B cell (primary cell): ENCODE data around the gene REV1. TPM values are rescaled to one million over a fixed set of nuclear protein-coding genes. Genes with fewer than 3 reads are reported as not detected.
"Not testable (repeated sequence)": the region's sequence is repeated elsewhere in the genome, so short reads cannot be mapped to it uniquely, and the experiment has no call there.

ENCODE experiments used
- ATAC-seq: fragments of 200-7000 bp; cut with Tn5 transposase; one replicate; pipeline ENCODE4 v1.10.0; 2021; ENCODE audit warnings: low read depth, mild to moderate bottlenecking, moderate number of reproducible peaks, moderate library complexity
- CTCF ChIA-PET: fragments of 350-600 bp; sonication (Branson Sonifier 250); formaldehyde crosslinking; loops from one replicate; lab custom pipeline; 2021; ENCODE audit warnings: antibody characterized with exemption, inconsistent platforms; lab: Charles Lee
- POLR2A ChIA-PET: fragments of 350-600 bp; sonication (Branson Sonifier 250); formaldehyde crosslinking; loops from one replicate; lab custom pipeline; 2021; ENCODE audit warnings: antibody characterized with exemption; lab: Charles Lee
- DNase-seq: peaks from one replicate; pipeline ENCODE4 v3.0.0; 2013
- H2AFZ ChIP-seq: 2 replicates; pipeline ENCODE4 v1.6.1; 2012; ENCODE audit warnings: mild to moderate bottlenecking, low read depth, low read length; ENCODE audit not compliant: insufficient read depth, poor library complexity, severe bottlenecking
- H3K27ac ChIP-seq, 2 donors: 1 replicate in 1 of 2; 2 replicates in 1 of 2; pipeline ENCODE4 v1.5.1; 2012 to 2013; ENCODE audit warnings: low read length in 2 of 2, mild to moderate bottlenecking in 2 of 2, moderate library complexity in 1 of 2
- H3K27me3 ChIP-seq, 4 experiments: fragments of 200-600 bp in 1 of 4; sonication (generic) in 1 of 4; replicated peaks in 1 of 4; 1 replicate in 2 of 4; 2 replicates in 2 of 4; pipeline versions ENCODE4 v1.6.1 to v1.7.0; 2013 to 2016; ENCODE audit warnings: low read length in 3 of 4, mild to moderate bottlenecking in 2 of 4, mixed read lengths in 1 of 4, moderate library complexity in 1 of 4; ENCODE audit not compliant: insufficient read depth in 4 of 4, control insufficient read depth in 3 of 4; ENCODE audit errors: control extremely low read depth in 1 of 4
- H3K36me3 ChIP-seq, 2 experiments: replicated peaks in 1 of 2; 1 replicate in 1 of 2; 2 replicates in 1 of 2; pipeline versions ENCODE4 v1.6.1 to v1.7.1; 2013; ENCODE audit warnings: low read length in 1 of 2; ENCODE audit not compliant: insufficient read depth in 2 of 2, control insufficient read depth in 1 of 2; ENCODE audit errors: control extremely low read depth in 1 of 2, extremely low read depth in 1 of 2
- H3K4me1 ChIP-seq, 2 donors: fragments of 200-600 bp in 1 of 2; sonication (generic) in 1 of 2; 1 replicate in 1 of 2; 2 replicates in 1 of 2; pipeline versions ENCODE4 v1.5.1 to v1.6.1; 2013 to 2017; ENCODE audit warnings: low read length in 2 of 2; ENCODE audit not compliant: control insufficient read depth in 2 of 2, insufficient read depth in 2 of 2
- H3K4me2 ChIP-seq: replicated peaks from 2 replicates; pipeline ENCODE3; 2012; ENCODE audit warnings: mild to moderate bottlenecking, low read depth, low read length; ENCODE audit not compliant: poor library complexity, severe bottlenecking
- H3K4me3 ChIP-seq, 5 experiments: fragments of 200-600 bp in 1 of 5; sonication (generic) in 1 of 5; 1 replicate in 3 of 5; 2 replicates in 2 of 5; pipeline versions ENCODE4 v1.5.1 to v1.7.0; 2011 to 2016; ENCODE audit warnings: low read length in 4 of 5, mild to moderate bottlenecking in 4 of 5, low read depth in 2 of 5, control low read depth in 1 of 5, moderate library complexity in 1 of 5; ENCODE audit not compliant: insufficient read depth in 1 of 5; ENCODE audit errors: control extremely low read depth in 1 of 5, extremely low read depth in 1 of 5
- H3K79me2 ChIP-seq: fragments of 200-600 bp; sonication (generic); one replicate; pipeline ENCODE4 v1.6.0; 2016; ENCODE audit warnings: low read length; ENCODE audit not compliant: control insufficient read depth, insufficient read depth
- H3K9ac ChIP-seq: fragments of 200-600 bp; sonication (generic); 2 replicates; pipeline ENCODE4 v1.6.1; 2017; ENCODE audit warnings: mild to moderate bottlenecking, low read length, moderate library complexity
- H3K9me3 ChIP-seq, 3 donors: one replicate each; pipeline versions ENCODE4 v1.6.1 to v1.7.1; 2013; ENCODE audit warnings: low read length in 2 of 3; ENCODE audit not compliant: control insufficient read depth in 2 of 3, insufficient read depth in 1 of 3; ENCODE audit errors: control extremely low read depth in 1 of 3
- H4K20me1 ChIP-seq: 2 replicates; pipeline ENCODE4 v1.6.0; 2012; ENCODE audit warnings: mild to moderate bottlenecking, low read length; ENCODE audit not compliant: insufficient read depth, control insufficient read depth, poor library complexity, severe bottlenecking
- H3K27ac Mint-ChIP-seq: one replicate; pipeline ENCODE4 v1.8.0; 2021; ENCODE audit warnings: mixed read lengths
- H3K27me3 Mint-ChIP-seq: one replicate; pipeline ENCODE4 v1.8.0; 2021; ENCODE audit warnings: mixed read lengths
- H3K4me1 Mint-ChIP-seq: one replicate; pipeline ENCODE4 v1.8.0; 2021; ENCODE audit warnings: mixed read lengths
- H3K4me3 Mint-ChIP-seq: one replicate; pipeline ENCODE4 v1.8.0; 2021; ENCODE audit warnings: mixed read lengths
- H3K9me3 Mint-ChIP-seq: one replicate; pipeline ENCODE4 v1.8.0; 2022; ENCODE audit warnings: mixed read lengths; ENCODE audit not compliant: insufficient read depth
- CTCF ChIP-seq: fragments of 200-600 bp; IDR thresholded peaks from one replicate; pipeline ENCODE4 v1.8.0; 2022; ENCODE audit warnings: antibody characterized with exemption, mild to moderate bottlenecking
- EZH2 ChIP-seq: IDR thresholded peaks from 2 replicates; pipeline ENCODE4 v1.6.1; 2012; ENCODE audit warnings: borderline replicate concordance, low read depth, mild to moderate bottlenecking, moderate library complexity, low read length; ENCODE audit not compliant: insufficient read depth, poor library complexity, severe bottlenecking
- WGBS: methylation state at CpG from one replicate; pipeline ENCODE4 v1.1.5; 2013; ENCODE audit warnings: missing lambda C conversion rate; ENCODE audit not compliant: insufficient coverage; 5-methylcytosine and 5-hydroxymethylcytosine counted together
- intact Hi-C: fragments of 100-400 bp; cut with micrococcal nuclease; formaldehyde crosslinking; loops from one replicate; pipeline ENCODE4 v1.10.0; 2022
- polyA plus RNA-seq: library from polyadenylated mRNA; depleted of rRNA; stranded (reverse); fragments of >200 nt; gene quantifications from 2 replicates; pipeline ENCODE4 v1.2.3, GENCODE V29; 2012
- total RNA-seq, 2 donors: library from RNA; stranded (reverse); fragments of 120-200 nt in 1 of 2; gene quantifications; 1 replicate in 1 of 2; 2 replicates in 1 of 2; pipeline versions ENCODE4 v1.2.3 to v1.2.4, GENCODE V29; 2013 to 2022

REV1 gene
- total and polyA plus RNA-seq, 2 donors (not counting 1 experiment from before 2014, with no cell fraction given), result 25.4 to 70.5 TPM

GRCh38 chr2:99504844-99505584 is 15.2 kb upstream of the REV1 start:
- peaks cover 3 to 10% of the 10 kb centered on the region in 2 donors for H3K4me1 ChIP-seq
- ATAC-seq (no peak), DNase-seq (no peak)
- Mint-ChIP-seq H3K9me3 (no peaks in the 10 kb centered on the region), H3K27me3 (peaks cover 7% of the 10 kb centered on the region), H3K27ac (no peak overlapping the region), H3K4me1 (peaks cover 19% of the 10 kb centered on the region), H3K4me3 (peak overlapping the region; percentile 32)
- WGBS, result no CpG with 5 or more reads among the region's 4 CpGs
- no peaks in the 10 kb centered on the region for H4K20me1 ChIP-seq
- H3K9ac ChIP-seq, result no peak overlapping the region
- peaks cover 0 to 1% (median under 1%) of the 10 kb centered on the region in 4 experiments for H3K27me3 ChIP-seq
- ChIA-PET POLR2A (no interaction called here), CTCF (no interaction called here)
- peak overlapping the region; percentile 29 for H2AFZ ChIP-seq
- H3K9me3 ChIP-seq, result no peaks in the 10 kb centered on the region
- H3K27ac ChIP-seq, result peak overlapping the region in 1 of 2 donors; percentile 44
- intact Hi-C loops, result no loop called here
- TF ChIP-seq CTCF, result no peak
- TF ChIP-seq EZH2, result no peak
- peak overlapping the region; percentile 33 for H3K4me2 ChIP-seq
- H3K36me3 ChIP-seq, result no peaks in the 10 kb centered on the region
- no peak overlapping the region for H3K4me3 ChIP-seq
- H3K79me2 ChIP-seq, result no peaks in the 10 kb centered on the region

GRCh38 chr2:99503662-99504416 is 14.0 kb upstream of the REV1 start:
- ATAC-seq, H3K4me3 ChIP-seq, POLR2A ChIA-PET, DNase-seq, CTCF ChIA-PET, intact Hi-C loops, H2AFZ ChIP-seq, H3K9me3 ChIP-seq, H3K36me3 ChIP-seq, H3K4me3 Mint-ChIP-seq, H3K27ac Mint-ChIP-seq, H3K9me3 Mint-ChIP-seq, H3K4me2 ChIP-seq, H3K9ac ChIP-seq, H3K27ac ChIP-seq, H3K27me3 ChIP-seq, H4K20me1 ChIP-seq, H3K79me2 ChIP-seq: not testable (repeated sequence)
- 94% methylated on average over 4 of the region's 8 CpGs for WGBS
- H3K27me3 Mint-ChIP-seq, result peaks cover 19% of the 10 kb centered on the region
- H3K4me1 Mint-ChIP-seq, result peaks cover 19% of the 10 kb centered on the region
- H3K4me1 ChIP-seq, result peaks cover 3 to 10% of the 10 kb centered on the region in 2 donors
